SK-N-SH treated with all-trans-retinoic acid at 6 μM for 48 hours (cell line): ENCODE data around the gene INPP5J.

Source experiments
- ARNTL ChIP-seq: fragments of 450-650 bp; formaldehyde crosslinking; IDR thresholded peaks from 2 replicates; pipeline ENCODE4 v1.5.0; 2020; ENCODE audit warnings: low read depth, mild to moderate bottlenecking, moderate library complexity, borderline replicate concordance
- CREB5 ChIP-seq: fragments of 250-450 bp; sonication (Bioruptor Pico); IDR thresholded peaks from 2 replicates; pipeline ENCODE4 v1.5.1; 2020; ENCODE audit warnings: low read depth, mild to moderate bottlenecking, moderate library complexity
- ESRRG ChIP-seq: fragments of 250-450 bp; sonication (Bioruptor Pico); IDR thresholded peaks from 2 replicates; pipeline ENCODE4 v1.6.1; 2021; ENCODE audit warnings: mild to moderate bottlenecking
- GLIS3 ChIP-seq: fragments of 250-450 bp; sonication (Bioruptor Pico); IDR thresholded peaks from 2 replicates; pipeline ENCODE4 v1.5.0; 2020; ENCODE audit warnings: mild to moderate bottlenecking, moderate library complexity
- POU6F1 ChIP-seq: fragments of 250-450 bp; sonication (Bioruptor Pico); IDR thresholded peaks from 2 replicates; pipeline ENCODE4 v1.8.0; 2021; ENCODE audit warnings: low read depth, mild to moderate bottlenecking, moderate library complexity, borderline replicate concordance
- TOX ChIP-seq: fragments of 250-450 bp; sonication (Bioruptor Pico); IDR thresholded peaks from 2 replicates; pipeline ENCODE4 v1.8.0; 2021; ENCODE audit warnings: mild to moderate bottlenecking, moderate library complexity, borderline replicate concordance
- ZC3H10 ChIP-seq: fragments of 250-450 bp; sonication (Bioruptor Pico); IDR thresholded peaks from 2 replicates; pipeline ENCODE4 v1.5.1; 2021; ENCODE audit warnings: mild to moderate bottlenecking, moderate library complexity
- ZFP3 ChIP-seq: fragments of 250-450 bp; sonication (Bioruptor Pico); IDR thresholded peaks from 2 replicates; pipeline ENCODE4 v1.5.0; 2020; ENCODE audit warnings: mild to moderate bottlenecking, moderate library complexity
- ZFP30 ChIP-seq: fragments of 450-650 bp; formaldehyde crosslinking; IDR thresholded peaks from 2 replicates; pipeline ENCODE4 v1.5.0; 2022; ENCODE audit warnings: mild to moderate bottlenecking, moderate library complexity
- TF ChIP-seq, protein P1 (sequence below): fragments of 250-450 bp; sonication (Bioruptor Pico); IDR thresholded peaks from 2 replicates; pipeline ENCODE4 v1.8.0; 2020; ENCODE audit warnings: mild to moderate bottlenecking, moderate library complexity, borderline replicate concordance

GRCh38 chr22:31081963-31082605, 40.7 kb upstream of the INPP5J start:
- no peak for TF ChIP-seq ZFP3 (CRISPR knock-in tag)
- no peak for TF ChIP-seq ZC3H10
- TF ChIP-seq ESRRG (CRISPR knock-in tag) = no peak
- TF ChIP-seq, protein P1, sequence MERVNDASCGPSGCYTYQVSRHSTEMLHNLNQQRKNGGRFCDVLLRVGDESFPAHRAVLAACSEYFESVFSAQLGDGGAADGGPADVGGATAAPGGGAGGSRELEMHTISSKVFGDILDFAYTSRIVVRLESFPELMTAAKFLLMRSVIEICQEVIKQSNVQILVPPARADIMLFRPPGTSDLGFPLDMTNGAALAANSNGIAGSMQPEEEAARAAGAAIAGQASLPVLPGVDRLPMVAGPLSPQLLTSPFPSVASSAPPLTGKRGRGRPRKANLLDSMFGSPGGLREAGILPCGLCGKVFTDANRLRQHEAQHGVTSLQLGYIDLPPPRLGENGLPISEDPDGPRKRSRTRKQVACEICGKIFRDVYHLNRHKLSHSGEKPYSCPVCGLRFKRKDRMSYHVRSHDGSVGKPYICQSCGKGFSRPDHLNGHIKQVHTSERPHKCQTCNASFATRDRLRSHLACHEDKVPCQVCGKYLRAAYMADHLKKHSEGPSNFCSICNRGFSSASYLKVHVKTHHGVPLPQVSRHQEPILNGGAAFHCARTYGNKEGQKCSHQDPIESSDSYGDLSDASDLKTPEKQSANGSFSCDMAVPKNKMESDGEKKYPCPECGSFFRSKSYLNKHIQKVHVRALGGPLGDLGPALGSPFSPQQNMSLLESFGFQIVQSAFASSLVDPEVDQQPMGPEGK = no peak
- TF ChIP-seq ARNTL (CRISPR knock-in tag) = no peak
- TF ChIP-seq GLIS3 (CRISPR knock-in tag) = no peak
- no peak for TF ChIP-seq TOX (CRISPR knock-in tag)
- TF ChIP-seq CREB5 (CRISPR knock-in tag) = no peak
- TF ChIP-seq POU6F1 (CRISPR knock-in tag) = no peak
- no peak for TF ChIP-seq ZFP30 (CRISPR knock-in tag)
